Upper lobe of left lung (tissue), 6 donors: Measurements from ENCODE around the gene DTL. TPM values are rescaled to one million over a fixed set of nuclear protein-coding genes. Genes with fewer than 3 reads are reported as not detected.
"Not testable (repeated sequence)": the region's sequence is repeated elsewhere in the genome, so short reads cannot be mapped to it uniquely, and the experiment has no call there.

Source experiments
- ATAC-seq, 2 donors: fragments of 200-7000 bp; cut with Tn5 transposase; one replicate each; pipeline ENCODE4 v1.9.1; 2022; ENCODE audit warnings: mild to moderate bottlenecking in 2 of 2, moderate library complexity in 2 of 2; ENCODE audit not compliant: low FRiP score in 2 of 2
- DNase-seq, 2 donors: peaks; one replicate each; pipeline ENCODE4 v3.0.0-alpha.2; 2019 to 2020
- H3K27ac ChIP-seq, 4 donors: fragments of 200-600 bp; sonication (generic); one replicate each; pipeline ENCODE4 v1.5.1; 2016 to 2019
- H3K27me3 ChIP-seq, 4 donors: fragments of 200-600 bp; sonication (generic); one replicate each; pipeline ENCODE4 v1.5.1; 2017 to 2019
- H3K36me3 ChIP-seq, 4 donors: fragments of 200-600 bp; sonication (generic); one replicate each; pipeline ENCODE4 v1.5.1; 2016 to 2019
- H3K4me1 ChIP-seq, 4 donors: fragments of 200-600 bp; sonication (generic); one replicate each; pipeline ENCODE4 v1.5.1; 2018 to 2019
- H3K4me3 ChIP-seq, 4 donors: fragments of 200-600 bp; sonication (generic); one replicate each; pipeline ENCODE4 v1.5.1; 2017 to 2019; ENCODE audit warnings: mild to moderate bottlenecking in 2 of 4, moderate library complexity in 1 of 4
- H3K9me3 ChIP-seq, 4 donors: fragments of 200-600 bp; sonication (generic); one replicate each; pipeline ENCODE4 v1.5.1; 2018 to 2019
- EP300 ChIP-seq, 4 donors: sonication (generic); formaldehyde crosslinking; IDR thresholded peaks; one replicate each; pipeline ENCODE4 v1.5.1; 2017; ENCODE audit warnings: antibody characterized with exemption in 4 of 4, control low read depth in 2 of 4
- POLR2A ChIP-seq, 4 donors: fragments of 450-650 bp; IDR thresholded peaks; one replicate each; pipeline ENCODE4 v1.5.1; 2016 to 2017; ENCODE audit warnings: antibody characterized with exemption in 4 of 4, mild to moderate bottlenecking in 2 of 4
- POLR2AphosphoS5 ChIP-seq, 2 donors: sonication (generic); formaldehyde crosslinking; IDR thresholded peaks; one replicate each; pipeline ENCODE4 v1.5.1; 2017; ENCODE audit warnings: antibody characterized with exemption in 2 of 2
- WGBS, 2 donors: methylation state at CpG; one replicate each; pipeline ENCODE4 v1.1.5; 2017 to 2018; 5-methylcytosine and 5-hydroxymethylcytosine counted together
- total RNA-seq, 6 donors: library from RNA; depleted of rRNA in 4 of 6; stranded (reverse); fragments of >200 nt in 4 of 6; gene quantifications; one replicate each; pipeline versions ENCODE4 v1.1.0 to v1.2.1, GENCODE V29; 2016 to 2021
- TF ChIP-seq, protein P1 (sequence below), 6 experiments: fragments of 450-650 bp in 4 of 6; fragments of 200-600 bp in 2 of 6; sonication (generic) in 2 of 6; IDR thresholded peaks; one replicate each; pipeline ENCODE4 v1.5.1; 2016 to 2019; ENCODE audit warnings: antibody characterized with exemption in 6 of 6
- donor health status: DM: no; HTN: no; CAD: no; lungs with moderate emphysema.
- donor health status: DM: no; HTN: yes; CAD: no; lungs with severe emphysema.

DTL gene
- total RNA-seq: 1 to 10 TPM in 5 of 6 donors, under 1 TPM in 1; 0.92 to 5.9 (median 2.2) TPM

GRCh38 chr1:212035123-212035834 lies at the start of gene DTL, which contains the start of gene INTS7:
Gene DTL, plus strand, starts transcription at chr1:212035748. Its CDS starts 143 bp downstream, at chr1:212035891.
Gene INTS7, minus strand, starts transcription at chr1:212035557. Its CDS starts 120 bp downstream, at chr1:212035437.
- peak within 1 kb of the TSS; percentile 70 to 93 (median 86) for H3K27ac ChIP-seq
- peak; percentile 95 to 98 for DNase-seq
- ATAC-seq: peak; percentile 98
- no peaks in the 10 kb centered on the region for H3K9me3 ChIP-seq
- H3K27me3 ChIP-seq: no peaks in the 10 kb centered on the region
- peaks cover 5 to 39% (median 24%) of the 10 kb centered on the region in 4 donors for H3K4me1 ChIP-seq
- peak within 1 kb of the TSS; percentile 50 to 66 (median 60) for H3K4me3 ChIP-seq
- no peaks in the 10 kb centered on the region for H3K36me3 ChIP-seq
- WGBS, 2 donors: 0 to 1% methylated on average over 33 to 53 of the region's 53 CpGs
- TF ChIP-seq POLR2AphosphoS5 (IDR thresholded peaks at IDR 0.05) (peak; percentile 47 to 51), POLR2A (IDR thresholded peaks at IDR 0.05) (peak in 2 of 4 donors; percentile 40 to 65), EP300 (IDR thresholded peaks at IDR 0.05) (no peak)
- TF ChIP-seq, protein P1, sequence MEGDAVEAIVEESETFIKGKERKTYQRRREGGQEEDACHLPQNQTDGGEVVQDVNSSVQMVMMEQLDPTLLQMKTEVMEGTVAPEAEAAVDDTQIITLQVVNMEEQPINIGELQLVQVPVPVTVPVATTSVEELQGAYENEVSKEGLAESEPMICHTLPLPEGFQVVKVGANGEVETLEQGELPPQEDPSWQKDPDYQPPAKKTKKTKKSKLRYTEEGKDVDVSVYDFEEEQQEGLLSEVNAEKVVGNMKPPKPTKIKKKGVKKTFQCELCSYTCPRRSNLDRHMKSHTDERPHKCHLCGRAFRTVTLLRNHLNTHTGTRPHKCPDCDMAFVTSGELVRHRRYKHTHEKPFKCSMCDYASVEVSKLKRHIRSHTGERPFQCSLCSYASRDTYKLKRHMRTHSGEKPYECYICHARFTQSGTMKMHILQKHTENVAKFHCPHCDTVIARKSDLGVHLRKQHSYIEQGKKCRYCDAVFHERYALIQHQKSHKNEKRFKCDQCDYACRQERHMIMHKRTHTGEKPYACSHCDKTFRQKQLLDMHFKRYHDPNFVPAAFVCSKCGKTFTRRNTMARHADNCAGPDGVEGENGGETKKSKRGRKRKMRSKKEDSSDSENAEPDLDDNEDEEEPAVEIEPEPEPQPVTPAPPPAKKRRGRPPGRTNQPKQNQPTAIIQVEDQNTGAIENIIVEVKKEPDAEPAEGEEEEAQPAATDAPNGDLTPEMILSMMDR (IDR thresholded peaks at IDR 0.05): peak; percentile 74 to 95 (median 92)

- no peak for ATAC-seq
- Histone ChIP-seq H3K27ac (no peak overlapping the region), H3K4me1 (no peaks in the 10 kb centered on the region), H3K9me3 (no peaks in the 10 kb centered on the region), H3K27me3 (no peaks in the 10 kb centered on the region), H3K36me3 (peaks cover 3 to 16% (median 5%) of the 10 kb centered on the region in 4 donors), H3K4me3 (no peak overlapping the region)
- 94 to 96% methylated on average over 7 of the region's 7 CpGs for WGBS, 2 donors
- DNase-seq: no peak
- TF ChIP-seq EP300 (IDR thresholded peaks at IDR 0.05): no peak
- TF ChIP-seq POLR2A (IDR thresholded peaks at IDR 0.05): no peak
- TF ChIP-seq, protein P1 (IDR thresholded peaks at IDR 0.05): no peak
- no peak for TF ChIP-seq POLR2AphosphoS5 (IDR thresholded peaks at IDR 0.05)
Measured at GRCh38 chr1:211986628-211987254, 48.8 kb upstream of the DTL start.

DNA sequence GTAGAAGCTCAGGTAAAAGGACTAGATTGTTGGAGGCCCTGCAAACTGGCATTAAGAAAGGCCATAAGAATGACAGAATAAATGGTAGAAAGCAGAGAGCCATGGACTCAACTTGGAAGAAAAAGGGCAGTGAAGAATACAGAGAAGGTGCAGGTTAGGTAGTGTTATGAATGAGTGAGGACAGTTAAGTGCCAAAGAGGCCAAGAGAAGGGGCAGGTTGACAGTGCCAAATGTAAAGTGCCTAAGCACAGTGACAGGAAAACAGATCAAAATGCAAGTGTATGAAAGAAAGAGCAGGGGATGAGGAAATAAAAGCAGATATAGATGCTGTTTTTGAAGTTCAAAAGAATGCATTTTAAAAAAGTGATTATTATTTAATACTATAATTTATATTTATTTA lies 43.9 kb upstream of the DTL start:
- peaks cover 0 to 7% (median 4%) of the 10 kb centered on the region in 4 donors for H3K36me3 ChIP-seq
- no peaks in the 10 kb centered on the region for H3K9me3 ChIP-seq
- no peaks in the 10 kb centered on the region for H3K4me1 ChIP-seq
- H3K27me3 ChIP-seq: no peaks in the 10 kb centered on the region
- no peak for ATAC-seq
- H3K4me3 ChIP-seq: no peak overlapping the region
- no peak overlapping the region for H3K27ac ChIP-seq
- no peak for DNase-seq
- TF ChIP-seq POLR2A (IDR thresholded peaks at IDR 0.05) (no peak), POLR2AphosphoS5 (IDR thresholded peaks at IDR 0.05) (no peak), EP300 (IDR thresholded peaks at IDR 0.05) (no peak)
- TF ChIP-seq, protein P1 (IDR thresholded peaks at IDR 0.05): no peak

DNA sequence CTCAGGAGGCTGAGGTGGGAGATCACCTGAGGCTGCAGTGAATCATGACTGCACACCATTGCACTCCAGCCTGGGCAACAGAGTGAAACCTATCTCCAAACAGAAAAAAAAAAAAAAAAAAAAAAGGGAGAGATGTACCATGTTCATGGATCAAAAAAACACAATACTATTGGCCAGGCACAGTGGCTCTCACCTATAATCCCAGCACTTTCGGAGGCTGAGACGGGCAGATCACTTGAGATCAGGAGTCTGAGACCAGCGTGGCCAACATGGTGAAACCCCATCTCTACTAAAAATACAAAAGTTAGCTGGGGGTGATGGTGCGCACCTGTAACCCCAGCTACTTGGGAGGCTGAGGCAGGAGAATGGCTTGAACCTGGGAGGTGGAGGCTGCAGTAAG lies 38.1 kb upstream of the DTL start:
- not testable (repeated sequence) for H3K4me1 ChIP-seq, ATAC-seq, H3K4me3 ChIP-seq, DNase-seq, H3K27ac ChIP-seq, H3K9me3 ChIP-seq, H3K27me3 ChIP-seq
- 98 to 99% methylated on average over 4 of the region's 4 CpGs for WGBS, 2 donors
- peaks cover 0 to 11% (median 5%) of the 10 kb centered on the region in 4 donors for H3K36me3 ChIP-seq

DNA sequence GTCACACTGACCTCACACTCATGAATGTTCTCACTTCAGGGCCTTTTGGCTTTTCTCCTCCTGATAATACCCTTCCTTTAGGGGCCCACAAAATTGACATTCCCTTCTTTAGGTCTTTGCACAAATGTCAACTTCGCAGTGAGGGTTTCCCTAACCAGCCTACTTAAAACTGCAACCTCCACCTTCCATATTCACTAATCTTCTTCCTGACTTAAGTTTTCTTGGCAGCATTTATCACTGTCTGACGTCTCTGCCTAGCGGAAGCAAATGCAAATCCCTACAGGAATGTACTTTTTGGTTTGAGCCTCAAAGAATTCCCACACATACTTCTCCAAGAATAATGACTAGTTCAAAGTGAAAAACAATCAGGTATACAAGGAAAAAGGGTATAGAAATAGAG lies 33.0 kb upstream of the DTL start:
- no peak for ATAC-seq
- no peak overlapping the region for H3K27ac ChIP-seq
- no peak overlapping the region for H3K4me3 ChIP-seq
- 93 to 95% methylated on average over 3 of the region's 3 CpGs for WGBS, 2 donors
- H3K9me3 ChIP-seq: no peaks in the 10 kb centered on the region
- H3K36me3 ChIP-seq: peaks cover 0 to 21% (median 7%) of the 10 kb centered on the region in 4 donors
- TF ChIP-seq EP300 (IDR thresholded peaks at IDR 0.05) (no peak), POLR2A (IDR thresholded peaks at IDR 0.05) (no peak), POLR2AphosphoS5 (IDR thresholded peaks at IDR 0.05) (no peak)
- TF ChIP-seq, protein P1 (IDR thresholded peaks at IDR 0.05): no peak
- no peak for DNase-seq
- H3K27me3 ChIP-seq: no peaks in the 10 kb centered on the region
- H3K4me1 ChIP-seq: no peaks in the 10 kb centered on the region
